GM06990 (cell line): ENCODE measurements around the gene TMEM151B.

Experiments
- DNase-seq: peaks from one replicate; pipeline ENCODE4 v3.0.0-alpha.2; 2011; ENCODE audit not compliant: insufficient read length; ENCODE audit errors: extremely low read depth
- H3K27me3 ChIP-seq: replicated peaks from 2 replicates; pipeline ENCODE4 v1.6.0; 2011; ENCODE audit warnings: low read length; ENCODE audit not compliant: control insufficient read depth, insufficient read depth
- H3K36me3 ChIP-seq: 2 replicates; pipeline ENCODE4 v1.5.1; 2011; ENCODE audit warnings: low read length; ENCODE audit not compliant: control insufficient read depth, insufficient read depth
- H3K4me3 ChIP-seq: replicated peaks from 2 replicates; pipeline ENCODE4 v1.5.1; 2011; ENCODE audit warnings: low read depth, mild to moderate bottlenecking, control low read depth, low read length
- CTCF ChIP-seq: IDR thresholded peaks from 2 replicates; pipeline ENCODE4 v1.5.1; 2011; ENCODE audit warnings: low read length, control low read depth, mild to moderate bottlenecking, inconsistent platforms; ENCODE audit not compliant: insufficient read depth, poor library complexity, severe bottlenecking

TMEM151B gene

GRCh38 chr6:44260451-44261297 lies 9.6 kb upstream of the TMEM151B start:
- TF ChIP-seq CTCF = no peak
- H3K4me3 ChIP-seq = peak overlapping the region; percentile 96
- peaks cover 26% of the 10 kb centered on the region for H3K36me3 ChIP-seq
- DNase-seq = peak; percentile 55
- no peaks in the 10 kb centered on the region for H3K27me3 ChIP-seq

GRCh38 chr6:44261581-44261980 lies 8.7 kb upstream of the TMEM151B start:
- Histone ChIP-seq H3K27me3 (no peaks in the 10 kb centered on the region), H3K4me3 (peak overlapping the region; percentile 96), H3K36me3 (peaks cover 26% of the 10 kb centered on the region)
- no peak for DNase-seq
- no peak for TF ChIP-seq CTCF

GRCh38 chr6:44262467-44263353 lies 7.5 kb upstream of the TMEM151B start:
- peak overlapping the region; percentile 96 for H3K4me3 ChIP-seq
- no peak for TF ChIP-seq CTCF
- DNase-seq = peak; percentile 51
- H3K27me3 ChIP-seq = no peaks in the 10 kb centered on the region
- peaks cover 26% of the 10 kb centered on the region for H3K36me3 ChIP-seq

- TF ChIP-seq CTCF = no peak
- Histone ChIP-seq H3K36me3 (peaks cover 25% of the 10 kb centered on the region), H3K4me3 (peak overlapping the region; percentile 96), H3K27me3 (no peaks in the 10 kb centered on the region)
- peak; percentile 75 for DNase-seq
Observed at GRCh38 chr6:44263354-44264100, 6.7 kb upstream of the TMEM151B start.

GRCh38 chr6:44264154-44265006 lies 5.9 kb upstream of the TMEM151B start:
- Histone ChIP-seq H3K27me3 (no peaks in the 10 kb centered on the region), H3K4me3 (peak overlapping the region; percentile 96), H3K36me3 (peaks cover 19% of the 10 kb centered on the region)
- no peak for TF ChIP-seq CTCF
- DNase-seq = peak; percentile 72
